Endodermal cell (in vitro differentiated cells): ENCODE measurements around the gene SNAP47. TPM values are rescaled to one million over a fixed set of nuclear protein-coding genes. Genes with fewer than 3 reads are reported as not detected.
"Not testable (repeated sequence)": the region's sequence is repeated elsewhere in the genome, so short reads cannot be mapped to it uniquely, and the experiment has no call there.

Experiments used
- DNase-seq: peaks from one replicate; pipeline ENCODE4 v3.0.0-alpha.2; 2017
- H3K27ac ChIP-seq: 2 replicates; pipeline ENCODE4 v1.5.1; 2013; ENCODE audit warnings: mild to moderate bottlenecking, low read depth, low read length, moderate library complexity
- H3K27me3 ChIP-seq: 2 replicates; pipeline ENCODE4 v1.6.1; 2013; ENCODE audit warnings: mild to moderate bottlenecking, low read length, moderate library complexity; ENCODE audit not compliant: insufficient read depth, control insufficient read depth, poor library complexity, severe bottlenecking
- H3K36me3 ChIP-seq: 2 replicates; pipeline ENCODE4 v1.7.0; 2013; ENCODE audit warnings: mild to moderate bottlenecking, low read length, moderate library complexity; ENCODE audit not compliant: control insufficient read depth, insufficient read depth
- H3K4me1 ChIP-seq: one replicate; pipeline ENCODE4 v1.7.0; 2013; ENCODE audit warnings: low read length; ENCODE audit not compliant: control insufficient read depth, insufficient read depth
- H3K4me3 ChIP-seq: 2 replicates; pipeline ENCODE4 v1.5.1; 2013; ENCODE audit warnings: mild to moderate bottlenecking, low read length, moderate library complexity
- H3K9ac ChIP-seq: 2 replicates; pipeline ENCODE4 v1.6.1; 2013; ENCODE audit warnings: mild to moderate bottlenecking, low read length, moderate library complexity; ENCODE audit not compliant: poor library complexity, severe bottlenecking; ENCODE audit errors: extremely low read depth
- H3K9me3 ChIP-seq: 2 replicates; pipeline ENCODE4 v1.6.1; 2013; ENCODE audit warnings: mild to moderate bottlenecking, low read length, moderate library complexity; ENCODE audit not compliant: control insufficient read depth
- H3K27ac Mint-ChIP-seq: 2 replicates; pipeline ENCODE4 v1.8.0; 2020; ENCODE audit warnings: mixed read lengths
- H3K27me3 Mint-ChIP-seq: 2 replicates; pipeline ENCODE4 v1.8.0; 2021; ENCODE audit warnings: mild to moderate bottlenecking, mixed read lengths; ENCODE audit not compliant: insufficient read depth
- H3K36me3 Mint-ChIP-seq: 2 replicates; pipeline ENCODE4 v1.8.0; 2020; ENCODE audit warnings: low read depth, mixed read lengths
- H3K4me1 Mint-ChIP-seq: 2 replicates; pipeline ENCODE4 v1.8.0; 2020; ENCODE audit warnings: mixed read lengths
- H3K4me3 Mint-ChIP-seq: 2 replicates; pipeline ENCODE4 v1.8.0; 2020; ENCODE audit warnings: mild to moderate bottlenecking, moderate library complexity, mixed read lengths
- H3K9me3 Mint-ChIP-seq: 2 replicates; pipeline ENCODE4 v1.8.0; 2020; ENCODE audit warnings: mild to moderate bottlenecking, mixed read lengths
- WGBS, 2 experiments: methylation state at CpG; one replicate each; pipeline versions ENCODE4 v1.1.5 to v1.1.7; 2013; ENCODE audit warnings: missing lambda C conversion rate in 2 of 2, mixed read lengths in 1 of 2; ENCODE audit not compliant: insufficient coverage in 1 of 2, insufficient read length in 1 of 2; 5-methylcytosine and 5-hydroxymethylcytosine counted together
- total RNA-seq, 2 donors: library from RNA; stranded (reverse); fragmentation: NEBNext Ultra II Directional in 1 of 2; extraction: Animal tissue kit (Norgen Biotek cat#: 25700) in 1 of 2; gene quantifications; 2 replicates in 1 of 2; 3 replicates in 1 of 2; pipeline ENCODE4 v1.2.1, GENCODE V29; 2021
- TF ChIP-seq, protein P1 (sequence below): fragments of 200-600 bp; sonication (generic); conservative IDR thresholded peaks from 2 replicates; pipeline ENCODE4 v1.5.0; 2021; ENCODE audit warnings: antibody characterized with exemption, mild to moderate bottlenecking

Gene SNAP47
- total RNA-seq, 2 donors from 2014 or later = 42.5 to 46.6 TPM

- Histone ChIP-seq H3K4me3 (no peak overlapping the region), H3K27me3 (no peaks in the 10 kb centered on the region), H3K9me3 (peaks cover 19% of the 10 kb centered on the region), H3K36me3 (no peaks in the 10 kb centered on the region), H3K27ac (no peak overlapping the region), H3K4me1 (no peaks in the 10 kb centered on the region), H3K9ac (no peak overlapping the region)
- H3K27ac Mint-ChIP-seq = no peak overlapping the region
- H3K36me3 Mint-ChIP-seq = no peaks in the 10 kb centered on the region
- DNase-seq = no peak
- peaks cover 43% of the 10 kb centered on the region for H3K9me3 Mint-ChIP-seq
- H3K4me3 Mint-ChIP-seq = no peak overlapping the region
- H3K27me3 Mint-ChIP-seq = peaks cover 8% of the 10 kb centered on the region
- TF ChIP-seq, protein P1, sequence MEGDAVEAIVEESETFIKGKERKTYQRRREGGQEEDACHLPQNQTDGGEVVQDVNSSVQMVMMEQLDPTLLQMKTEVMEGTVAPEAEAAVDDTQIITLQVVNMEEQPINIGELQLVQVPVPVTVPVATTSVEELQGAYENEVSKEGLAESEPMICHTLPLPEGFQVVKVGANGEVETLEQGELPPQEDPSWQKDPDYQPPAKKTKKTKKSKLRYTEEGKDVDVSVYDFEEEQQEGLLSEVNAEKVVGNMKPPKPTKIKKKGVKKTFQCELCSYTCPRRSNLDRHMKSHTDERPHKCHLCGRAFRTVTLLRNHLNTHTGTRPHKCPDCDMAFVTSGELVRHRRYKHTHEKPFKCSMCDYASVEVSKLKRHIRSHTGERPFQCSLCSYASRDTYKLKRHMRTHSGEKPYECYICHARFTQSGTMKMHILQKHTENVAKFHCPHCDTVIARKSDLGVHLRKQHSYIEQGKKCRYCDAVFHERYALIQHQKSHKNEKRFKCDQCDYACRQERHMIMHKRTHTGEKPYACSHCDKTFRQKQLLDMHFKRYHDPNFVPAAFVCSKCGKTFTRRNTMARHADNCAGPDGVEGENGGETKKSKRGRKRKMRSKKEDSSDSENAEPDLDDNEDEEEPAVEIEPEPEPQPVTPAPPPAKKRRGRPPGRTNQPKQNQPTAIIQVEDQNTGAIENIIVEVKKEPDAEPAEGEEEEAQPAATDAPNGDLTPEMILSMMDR = no peak
- WGBS, 2 experiments = 86 to 100% methylated on average over 1 to 2 of the region's 3 CpGs
- H3K4me1 Mint-ChIP-seq = no peaks in the 10 kb centered on the region
These were observed 37.8 kb upstream of the SNAP47 start for GRCh38 chr1:227697321-227697864.

DNA sequence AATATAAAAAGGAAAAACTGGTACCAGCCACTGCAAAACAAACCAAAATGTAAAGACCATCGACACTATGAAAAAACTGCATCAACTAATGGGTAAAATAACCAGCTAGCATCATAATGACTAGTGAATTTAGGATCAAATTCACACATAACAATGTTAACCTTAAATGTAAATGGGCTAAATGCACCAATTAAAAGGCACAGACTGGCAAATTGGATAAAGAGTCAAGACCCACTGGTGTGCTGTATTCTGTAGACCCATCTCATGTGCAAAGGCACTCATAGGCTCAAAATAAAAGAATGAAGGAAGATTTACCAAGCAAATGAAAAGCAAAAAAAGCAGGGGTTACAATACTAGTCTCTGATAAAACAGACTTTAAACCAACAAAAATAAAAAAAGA, 33.6 kb upstream of the SNAP47 start:
- not testable (repeated sequence) for H3K27me3 Mint-ChIP-seq, H3K36me3 ChIP-seq, H3K27ac Mint-ChIP-seq, H3K4me3 Mint-ChIP-seq, H3K9ac ChIP-seq, H3K27ac ChIP-seq, H3K36me3 Mint-ChIP-seq, DNase-seq, H3K4me1 Mint-ChIP-seq, H3K4me3 ChIP-seq, H3K27me3 ChIP-seq, H3K4me1 ChIP-seq
- H3K9me3 Mint-ChIP-seq = peaks cover 60% of the 10 kb centered on the region
- 88% methylated on average over 1 of the region's 1 CpG; no CpG with 5 or more reads in 1 of the 2 experiments for WGBS, 2 experiments
- H3K9me3 ChIP-seq = peaks cover 20% of the 10 kb centered on the region

GRCh38 chr1:227707846-227708245, 27.4 kb upstream of the SNAP47 start:
- WGBS, 2 experiments = 71 to 75% methylated on average over 1 of the region's 1 CpG
- Mint-ChIP-seq H3K36me3 (no peaks in the 10 kb centered on the region), H3K4me3 (no peak overlapping the region), H3K9me3 (peaks cover 78% of the 10 kb centered on the region), H3K27ac (no peak overlapping the region), H3K4me1 (no peaks in the 10 kb centered on the region), H3K27me3 (no peaks in the 10 kb centered on the region)
- H3K9me3 ChIP-seq = peaks cover 33% of the 10 kb centered on the region
- no peak for DNase-seq
- no peak overlapping the region for H3K9ac ChIP-seq
- H3K27me3 ChIP-seq = no peaks in the 10 kb centered on the region
- H3K4me3 ChIP-seq = no peak overlapping the region
- H3K36me3 ChIP-seq = no peaks in the 10 kb centered on the region
- H3K4me1 ChIP-seq = no peaks in the 10 kb centered on the region
- no peak overlapping the region for H3K27ac ChIP-seq
- TF ChIP-seq, protein P1 = no peak

DNA sequence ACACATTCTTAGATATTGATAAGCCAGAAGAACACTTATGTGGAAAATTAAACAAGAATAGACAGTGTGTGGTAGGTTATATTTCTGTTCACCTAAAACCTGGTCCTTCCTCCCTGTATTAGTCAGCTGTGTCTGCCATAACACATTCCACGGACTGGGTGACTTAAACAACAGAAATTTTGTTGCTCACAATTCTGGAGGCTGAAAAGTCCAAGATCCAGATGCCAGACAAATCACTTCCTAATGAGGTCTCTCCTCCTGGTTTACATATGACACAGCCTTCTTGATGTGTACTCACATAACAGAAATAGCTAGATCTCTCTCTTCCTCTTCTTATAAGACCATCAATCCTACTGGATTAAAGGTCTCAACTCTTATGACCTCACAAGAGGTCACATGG, 25.8 kb upstream of the SNAP47 start:
- no peaks in the 10 kb centered on the region for H3K27me3 ChIP-seq
- Mint-ChIP-seq H3K36me3 (no peaks in the 10 kb centered on the region), H3K4me3 (no peak overlapping the region), H3K9me3 (peaks cover 75% of the 10 kb centered on the region), H3K27me3 (peaks cover 5% of the 10 kb centered on the region), H3K4me1 (no peaks in the 10 kb centered on the region), H3K27ac (no peak overlapping the region)
- 71 to 72% methylated on average over 1 of the region's 1 CpG for WGBS, 2 experiments
- H3K9me3 ChIP-seq = peaks cover 34% of the 10 kb centered on the region
- DNase-seq = no peak
- H3K4me3 ChIP-seq = no peak overlapping the region
- no peak overlapping the region for H3K9ac ChIP-seq
- H3K4me1 ChIP-seq = no peaks in the 10 kb centered on the region
- H3K36me3 ChIP-seq = no peaks in the 10 kb centered on the region
- H3K27ac ChIP-seq = no peak overlapping the region
- TF ChIP-seq, protein P1 = no peak

- H3K9me3 ChIP-seq = peaks cover 30% of the 10 kb centered on the region
- not testable (repeated sequence) for H3K36me3 ChIP-seq, H3K27ac Mint-ChIP-seq, H3K27me3 Mint-ChIP-seq, H3K4me1 ChIP-seq, H3K9ac ChIP-seq, DNase-seq, H3K27ac ChIP-seq, H3K4me3 Mint-ChIP-seq, H3K4me3 ChIP-seq, H3K4me1 Mint-ChIP-seq, H3K36me3 Mint-ChIP-seq, H3K27me3 ChIP-seq
- H3K9me3 Mint-ChIP-seq = peaks cover 75% of the 10 kb centered on the region
- 94% methylated on average over 17 of the region's 24 CpGs; no CpG with 5 or more reads in 1 of the 2 experiments for WGBS, 2 experiments
These were observed 24.8 kb upstream of the SNAP47 start for GRCh38 chr1:227710474-227710873.
